ENCODE results near the gene TCF4. TPM values are rescaled to one million over a fixed set of nuclear protein-coding genes. Genes with fewer than 3 reads are reported as not detected.

The TCF4 gene
- total RNA-seq, 1 donor from 2014 or later, result 616 TPM

DNA sequence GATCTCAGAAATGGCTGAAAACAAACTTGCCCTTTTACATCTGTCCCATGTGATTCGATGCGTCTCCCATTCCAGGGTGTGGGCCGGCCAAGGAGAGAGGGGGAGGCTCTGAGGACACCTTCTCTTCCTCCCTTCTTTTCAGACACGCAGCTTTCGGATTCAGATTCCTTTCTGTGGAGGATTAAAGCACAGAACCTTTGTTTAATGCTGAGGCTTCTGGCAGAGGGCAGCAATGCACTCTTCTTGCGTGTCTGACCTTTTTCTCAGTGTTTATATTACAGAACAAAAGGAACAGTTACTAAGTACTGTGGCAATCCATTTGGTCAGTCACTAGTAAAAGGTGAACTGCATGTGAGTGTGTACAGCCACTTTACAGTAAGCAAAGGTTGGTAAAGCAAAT, 359.8 kb downstream of the TCF4 start:
- DNase-seq (ENCODE audit: low spot score in 2 of 2) (no peak), FAIRE-seq (no peak)

DNA sequence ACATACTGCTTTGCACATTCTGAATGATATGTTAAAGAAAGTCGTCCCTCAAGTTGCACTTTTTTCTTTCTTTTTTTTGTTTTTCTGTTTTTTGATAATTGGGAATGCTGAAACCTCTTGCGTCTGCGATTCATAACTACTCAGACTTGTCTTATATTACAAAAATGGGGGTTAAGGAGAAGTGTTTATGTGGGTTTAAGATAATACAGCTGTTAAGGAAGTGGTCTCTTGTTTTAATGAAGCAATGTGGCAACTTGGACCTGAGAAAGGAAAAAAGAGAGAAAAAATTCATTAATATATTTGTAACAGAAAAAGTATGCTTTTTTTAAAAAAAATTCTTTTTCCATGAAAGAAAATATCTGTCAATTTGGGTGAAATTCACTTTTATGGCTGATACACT, 360.2 kb downstream of the TCF4 start:
- DNase-seq (ENCODE audit: low spot score in 2 of 2) (no peak), FAIRE-seq (no peak)

DNA sequence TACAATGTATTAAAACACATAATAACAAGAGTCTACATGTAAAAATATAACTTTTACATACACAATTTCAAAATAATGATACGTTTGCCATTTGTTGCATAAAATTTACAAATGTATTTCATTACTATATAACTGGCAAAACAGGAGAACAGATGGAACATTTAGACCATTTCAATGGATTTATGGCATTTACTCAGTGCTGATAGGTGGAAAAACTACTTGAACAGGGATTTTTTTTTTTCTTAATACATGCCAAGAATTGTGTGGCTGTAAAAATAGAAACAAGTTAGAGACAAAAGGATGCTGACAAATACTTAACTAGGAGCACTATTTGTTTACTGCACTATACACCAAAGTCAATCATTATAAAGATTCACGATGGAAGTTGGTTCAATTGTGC, 361.9 kb downstream of the TCF4 start:
- DNase-seq (ENCODE audit: low spot score in 2 of 2) (no peak), FAIRE-seq (no peak)

DNA sequence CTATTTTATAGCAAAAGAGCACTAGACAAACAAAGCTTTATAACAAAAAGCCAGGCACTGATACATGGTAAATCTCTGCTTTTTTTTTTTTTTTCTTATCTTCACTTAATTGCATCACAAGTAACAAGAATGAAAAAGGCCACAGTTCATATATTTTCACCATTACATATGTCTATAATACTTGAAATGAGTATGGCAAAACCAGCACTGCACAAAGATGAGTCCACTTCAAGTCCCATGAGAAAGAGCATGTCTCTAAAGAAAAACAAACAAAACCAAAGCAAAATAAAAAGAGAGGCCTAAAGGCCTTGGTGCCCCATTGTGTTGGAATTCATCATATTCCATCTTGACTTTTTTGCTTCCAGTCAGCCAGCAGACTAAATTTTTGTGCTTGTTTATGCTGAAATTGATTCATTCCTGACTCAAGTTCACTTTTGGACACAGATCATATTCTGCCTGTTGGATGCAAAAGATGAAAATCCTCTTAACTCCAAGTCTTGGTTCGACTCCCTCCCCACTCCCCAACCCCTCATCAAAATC, 363.8 kb downstream of the TCF4 start:
- DNase-seq (ENCODE audit: low spot score in 2 of 2) (no peak), FAIRE-seq (no peak)

DNA sequence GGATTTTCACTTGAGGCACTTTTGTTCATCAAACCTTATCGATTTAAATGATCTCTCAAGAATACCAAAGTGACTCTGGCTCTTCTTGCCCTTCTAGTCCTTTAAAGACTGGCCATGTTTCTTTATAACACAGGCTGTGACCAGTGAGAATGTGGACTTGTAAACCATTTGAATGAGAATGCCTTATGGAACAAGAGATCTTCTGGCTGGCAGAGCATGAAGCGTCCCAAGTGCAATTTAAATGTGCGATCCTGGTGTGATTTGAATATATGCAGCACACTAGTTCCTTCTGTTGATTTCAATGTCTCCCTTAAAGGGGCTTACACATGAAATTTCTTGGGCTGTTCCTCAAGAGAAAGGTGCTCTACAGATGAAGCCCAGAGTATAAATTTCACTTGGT, 366.4 kb downstream of the TCF4 start:
- no peak for FAIRE-seq
- DNase-seq (ENCODE audit: low spot score in 2 of 2), result no peak

DNA sequence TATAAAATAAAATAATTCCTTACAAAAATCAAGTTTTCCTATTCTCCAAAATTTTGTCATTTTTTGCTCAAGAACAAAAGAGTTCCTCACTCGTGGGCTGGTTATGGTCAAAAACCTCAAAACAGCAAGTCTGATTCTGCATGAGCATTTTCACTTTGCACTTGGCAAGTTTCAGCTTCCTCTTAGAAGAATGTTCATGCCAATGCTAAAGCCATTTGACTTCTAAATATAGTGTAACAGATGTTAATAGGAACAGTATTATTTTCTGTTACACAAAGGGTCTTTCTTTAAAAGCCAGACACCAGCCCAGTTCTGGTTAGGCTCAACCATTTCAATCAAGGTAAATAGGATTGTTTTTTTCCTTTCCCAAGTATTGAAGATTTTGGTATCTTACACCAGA, 367.5 kb downstream of the TCF4 start:
- FAIRE-seq, result no peak
- no peak for DNase-seq (ENCODE audit: low spot score in 2 of 2)

DNA sequence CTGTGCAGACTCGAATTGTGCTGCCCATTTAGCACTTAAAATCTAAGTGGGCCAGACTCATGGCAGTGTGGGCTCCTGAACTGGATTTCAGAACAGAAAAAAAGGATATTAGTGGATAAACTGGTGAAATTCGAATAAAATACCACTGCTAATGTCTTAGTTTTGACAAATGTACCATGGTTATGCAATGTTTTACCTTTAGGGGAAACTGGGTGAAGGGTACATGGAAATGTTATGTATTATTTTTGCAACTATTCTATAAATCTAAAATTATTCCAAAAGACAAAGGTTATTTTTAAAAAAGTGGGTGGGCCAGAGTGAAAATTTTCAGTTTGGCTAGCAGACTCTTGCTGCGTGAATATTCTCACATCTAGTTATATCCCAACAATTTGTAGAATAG, 368.2 kb downstream of the TCF4 start:
- no peak for FAIRE-seq
- DNase-seq (ENCODE audit: low spot score in 2 of 2), result no peak

DNA sequence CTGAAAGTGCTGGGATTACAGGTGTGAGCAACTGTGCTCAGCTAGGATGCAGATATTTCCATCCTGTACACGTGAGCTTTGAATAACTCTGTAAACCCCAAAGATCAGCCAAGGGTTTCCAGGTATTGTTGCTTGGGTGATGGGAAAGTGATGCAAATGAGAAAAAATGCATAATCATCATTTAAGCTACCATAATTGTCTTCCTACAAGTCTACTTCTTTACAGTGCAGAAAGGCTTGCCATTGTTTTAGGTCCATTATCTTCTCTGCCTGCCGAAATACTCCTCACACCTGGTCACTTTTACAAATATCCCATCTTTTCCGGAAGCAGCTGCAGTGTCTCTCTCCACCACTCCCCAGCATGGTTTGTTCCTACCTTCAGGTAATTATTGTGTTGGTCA, 368.9 kb downstream of the TCF4 start:
- FAIRE-seq, result no peak
- DNase-seq (ENCODE audit: low spot score in 2 of 2), result no peak

DNA sequence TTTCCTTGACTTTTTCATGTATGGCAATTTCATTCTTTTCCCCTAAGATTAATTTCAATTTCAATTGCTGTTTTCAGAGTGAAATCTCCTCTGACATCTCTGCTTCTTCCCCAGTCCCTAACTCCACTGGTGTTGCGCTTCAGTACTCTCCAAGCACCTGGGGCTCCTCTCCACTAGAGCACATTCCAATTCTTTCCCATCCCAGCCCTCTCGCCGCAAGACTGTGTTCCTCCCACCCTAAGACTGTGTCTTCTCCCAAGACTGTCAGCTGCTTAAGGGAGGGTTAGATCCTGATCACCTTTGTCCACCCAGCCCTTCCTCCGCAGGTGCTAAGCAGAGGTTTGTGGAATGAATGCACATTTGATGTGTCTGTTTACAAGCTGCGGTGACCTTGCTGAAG, 373.0 kb downstream of the TCF4 start:
- DNase-seq (ENCODE audit: low spot score in 2 of 2), result no peak
- FAIRE-seq, result no peak

DNA sequence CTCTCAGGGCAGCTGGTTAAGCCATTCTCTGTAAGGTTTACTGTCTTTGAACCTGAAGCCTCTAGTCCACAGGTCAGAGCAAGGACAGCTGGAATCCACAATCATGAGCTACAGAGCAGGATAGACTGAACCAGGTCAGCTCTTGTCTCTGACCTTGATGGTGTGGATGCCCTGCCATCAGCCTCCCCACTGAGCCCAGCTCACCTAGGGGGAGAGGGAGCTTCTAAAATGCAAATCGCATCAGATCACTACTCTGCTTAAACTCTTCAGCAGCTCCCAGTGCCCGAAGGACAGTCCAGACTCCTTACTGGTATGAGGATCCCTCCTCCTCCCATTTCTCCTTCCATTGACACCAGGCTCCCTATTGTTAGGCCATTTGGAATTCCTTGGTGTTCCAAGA, 373.5 kb downstream of the TCF4 start:
- FAIRE-seq (no peak), DNase-seq (ENCODE audit: low spot score in 2 of 2) (no peak)

DNA sequence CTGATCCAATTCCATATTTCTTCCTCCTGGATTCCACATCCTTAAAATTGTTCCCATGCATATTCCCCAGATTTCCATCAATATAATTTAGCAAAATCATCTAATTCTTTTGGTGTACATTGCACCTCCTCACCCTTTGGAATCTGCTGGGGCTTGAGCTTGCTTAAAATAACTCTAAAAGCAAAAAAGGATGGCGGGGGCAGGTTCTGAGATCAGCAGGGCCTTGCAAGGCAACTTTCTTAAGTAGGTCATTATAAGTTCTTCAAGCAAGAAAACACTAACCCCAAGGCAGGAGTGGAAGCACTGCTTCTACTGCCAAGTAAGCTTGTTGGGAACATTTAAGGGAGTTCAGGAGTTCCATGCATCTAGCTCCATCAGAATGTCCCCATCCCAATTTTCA, 374.4 kb downstream of the TCF4 start:
- FAIRE-seq, result no peak
- DNase-seq (ENCODE audit: low spot score in 2 of 2), result no peak

DNA sequence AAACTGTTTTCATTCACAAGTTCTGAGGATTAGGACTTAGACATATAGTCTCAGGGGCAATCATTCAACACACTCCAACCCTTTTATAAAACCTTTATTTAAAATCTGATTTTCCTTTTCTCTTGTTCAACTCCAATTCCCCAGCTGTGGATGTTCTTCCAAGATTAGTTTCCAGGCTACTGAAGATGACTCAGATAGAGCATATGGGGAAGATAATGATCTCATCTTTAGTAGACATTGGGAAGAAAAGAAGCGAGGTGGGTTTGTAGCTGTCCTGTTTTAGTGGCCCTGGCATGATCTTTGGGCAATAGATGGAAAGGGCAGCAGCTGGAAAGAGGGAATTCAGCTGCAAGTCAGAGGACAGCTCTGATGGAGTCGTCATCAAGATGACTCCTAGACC, 381.1 kb downstream of the TCF4 start:
- FAIRE-seq (no peak), DNase-seq (ENCODE audit: low spot score in 2 of 2) (no peak)

DNA sequence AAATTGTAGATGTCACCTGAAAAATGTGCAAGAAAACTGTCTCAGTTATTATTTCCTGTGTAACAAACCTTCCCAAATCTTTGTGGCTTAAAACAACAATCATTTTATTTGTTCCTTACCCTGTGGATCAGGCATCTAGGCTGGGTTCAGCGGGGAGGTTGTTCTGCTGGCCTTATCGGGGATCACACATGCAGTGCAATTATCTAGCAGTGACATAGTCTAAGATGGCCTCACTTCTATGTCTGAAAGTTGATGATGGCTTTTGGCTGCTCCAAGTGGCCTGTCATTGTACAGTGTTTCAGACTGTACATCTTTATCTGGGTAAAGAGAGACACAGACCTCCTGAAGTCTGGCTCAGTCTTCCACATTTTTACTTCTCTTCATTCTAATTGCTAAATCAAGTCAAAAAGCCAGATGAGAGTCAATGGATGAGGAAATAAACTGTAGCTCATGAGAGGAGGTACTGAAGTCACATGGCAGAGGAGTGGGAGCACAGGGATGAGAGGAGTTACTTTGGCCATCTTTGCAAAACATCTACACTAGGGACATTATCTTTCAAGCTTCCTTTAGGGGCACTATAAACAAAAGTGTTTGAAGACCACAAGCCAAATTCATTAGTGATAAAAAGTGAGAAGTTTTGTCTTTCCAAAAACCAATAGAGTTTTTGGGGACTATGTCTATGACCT, 385.6 kb downstream of the TCF4 start:
- no peak for FAIRE-seq
- no peak for DNase-seq (ENCODE audit: low spot score in 2 of 2)

DNA sequence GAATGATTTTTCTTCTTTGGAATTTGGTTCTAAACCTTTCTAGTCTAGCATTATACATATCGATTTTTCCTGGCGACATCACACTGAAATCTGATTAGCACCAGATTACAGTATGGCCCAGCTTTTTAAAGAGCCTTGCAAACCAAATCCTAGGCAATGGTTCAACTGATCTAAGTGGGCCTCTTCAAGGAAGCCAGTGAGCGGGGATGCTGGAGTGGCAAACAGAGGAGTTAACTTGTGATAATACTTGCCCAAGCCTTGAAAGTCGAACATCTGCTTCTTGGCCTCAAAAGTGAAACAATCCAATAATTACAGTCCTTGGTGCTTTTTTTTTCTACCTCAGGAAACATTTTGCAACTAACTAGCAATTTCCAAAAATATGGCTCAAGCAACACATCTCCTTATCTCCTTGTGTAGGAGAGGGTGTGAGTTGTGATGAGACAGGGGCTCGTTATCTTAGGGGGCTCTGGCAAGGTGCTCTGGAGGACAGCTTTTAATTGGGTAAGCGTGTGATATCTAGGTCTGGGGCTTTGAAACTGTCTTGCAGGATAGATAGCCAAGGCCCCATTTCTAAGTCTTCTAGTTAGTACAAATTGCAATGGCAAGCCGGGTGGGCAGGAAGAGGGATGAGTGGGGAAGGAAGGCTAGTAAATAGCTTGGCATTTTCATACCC, 388.6 kb downstream of the TCF4 start:
- no peak for DNase-seq (ENCODE audit: low spot score in 2 of 2)
- FAIRE-seq, result no peak

DNA sequence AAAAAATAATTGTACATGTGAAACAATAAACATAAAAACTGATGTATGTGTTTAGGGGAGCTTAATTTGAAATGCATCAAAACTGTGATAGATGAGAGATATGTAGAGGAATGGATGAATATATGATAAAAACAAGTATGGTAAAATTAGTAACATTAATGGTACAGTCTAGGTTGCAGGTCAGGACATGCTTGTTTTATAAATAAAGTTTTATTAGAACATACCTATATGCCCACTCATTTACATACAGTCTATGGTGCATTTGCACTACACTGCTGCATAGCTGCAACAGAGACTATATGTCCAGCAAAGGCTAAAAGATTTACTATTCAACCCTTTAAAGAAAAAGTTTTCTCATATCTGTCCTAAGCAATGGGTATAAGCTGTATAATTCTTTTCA, 392.1 kb downstream of the TCF4 start:
- no peak for FAIRE-seq
- no peak for DNase-seq (ENCODE audit: low spot score in 2 of 2)

DNA sequence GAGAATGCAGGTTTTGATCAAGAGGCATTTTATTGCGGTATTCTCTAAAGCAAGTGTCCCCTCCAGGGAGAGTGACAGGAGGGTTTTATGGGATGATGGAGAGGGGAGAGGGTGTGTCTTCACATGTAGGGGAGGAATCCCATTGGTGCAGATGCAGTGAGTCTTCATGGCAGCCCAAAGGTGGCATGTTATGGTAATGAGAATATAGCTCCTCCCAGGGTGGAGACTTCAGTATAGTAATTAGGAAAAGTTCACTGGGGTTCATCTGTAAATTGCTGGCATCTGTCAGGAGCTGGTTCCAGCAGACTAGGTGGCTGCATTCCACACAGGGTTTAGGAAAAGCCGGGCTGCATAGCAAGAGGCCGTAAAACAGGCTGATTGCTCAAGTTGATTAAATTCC, 398.0 kb downstream of the TCF4 start:
- DNase-seq (ENCODE audit: low spot score in 2 of 2) (no peak), FAIRE-seq (no peak)

DNA sequence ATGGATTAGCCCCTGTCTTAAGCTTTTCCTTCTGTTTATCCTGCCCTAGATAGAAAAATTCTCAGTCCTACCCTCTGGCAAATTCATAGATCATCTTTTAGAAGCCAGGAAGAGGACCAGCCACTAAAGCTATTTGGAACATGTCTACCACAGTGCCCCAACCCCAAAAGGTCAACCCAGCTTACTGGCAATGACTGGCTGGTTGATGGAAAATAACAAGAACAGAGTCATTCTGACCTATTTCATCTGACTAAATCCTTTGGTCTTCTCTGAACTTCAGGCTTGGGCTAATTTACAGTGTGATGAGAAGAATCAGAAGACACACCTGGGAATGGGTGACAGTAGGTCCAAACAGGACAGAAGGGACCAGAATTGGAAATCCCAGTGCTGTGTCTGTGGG, 401.4 kb downstream of the TCF4 start:
- FAIRE-seq (no peak), DNase-seq (ENCODE audit: low spot score in 2 of 2) (no peak)

DNA sequence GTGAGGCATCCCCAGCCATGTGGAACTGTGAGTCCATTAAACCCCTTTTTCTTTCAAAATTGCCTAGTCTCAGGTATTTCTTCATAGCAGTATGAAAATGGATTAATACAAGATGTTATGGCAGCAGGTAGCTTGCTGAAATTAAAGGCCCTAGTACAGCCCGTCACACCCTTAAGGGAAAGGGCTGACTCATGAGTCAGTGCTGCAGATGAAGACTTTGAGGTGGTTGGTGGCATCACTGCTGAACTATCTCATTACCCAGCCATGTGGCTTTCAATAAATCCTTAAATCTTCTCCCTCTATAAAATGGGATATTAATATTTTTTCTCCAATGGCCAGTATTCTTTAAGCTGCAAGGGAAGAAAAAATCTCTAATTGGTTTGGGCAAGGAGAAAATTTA, 402.6 kb downstream of the TCF4 start:
- no peak for FAIRE-seq

DNA sequence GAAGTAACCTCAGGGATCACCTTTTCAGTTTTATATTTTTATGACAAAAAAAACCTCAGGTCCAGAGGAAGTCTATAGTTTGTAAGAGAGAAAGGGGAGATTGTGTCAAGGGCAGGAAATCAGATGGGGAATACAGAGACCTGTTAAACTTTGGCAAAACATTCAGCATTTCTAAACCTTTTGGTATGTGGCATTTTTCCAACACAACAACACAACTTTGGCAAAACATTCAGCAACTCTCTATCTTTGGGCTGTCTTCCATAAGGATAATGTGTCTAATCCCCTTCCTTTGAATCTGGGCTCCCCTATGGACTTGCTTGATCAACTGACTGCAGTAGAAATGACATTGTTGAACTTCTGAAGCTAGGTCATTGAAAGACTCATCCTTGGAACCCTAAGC, 408.2 kb downstream of the TCF4 start:
- DNase-seq (ENCODE audit: low spot score in 2 of 2) (no peak), FAIRE-seq (no peak)

More for the DNA sequence above, 402.6 kb downstream of the TCF4 start:
- no peak for DNase-seq (ENCODE audit: low spot score in 2 of 2)

DNA sequence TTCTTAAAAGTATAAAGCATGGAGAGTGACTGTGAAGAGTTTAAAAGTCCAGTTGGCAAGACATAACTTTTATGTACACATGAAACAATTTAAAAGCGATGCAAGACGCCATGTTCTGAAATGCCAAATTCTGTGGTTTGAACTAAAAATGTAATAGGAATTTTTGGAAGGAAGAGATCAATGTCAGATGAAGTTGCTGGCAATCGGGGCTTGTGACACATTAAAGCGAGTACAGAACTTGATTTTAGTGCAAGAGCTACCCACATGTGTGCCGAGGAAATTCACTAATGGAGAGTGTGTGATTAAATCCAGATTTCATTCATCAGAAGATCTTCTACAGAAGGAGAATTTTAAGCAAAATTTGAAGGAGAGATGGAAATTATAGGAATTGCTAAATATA, 408.6 kb downstream of the TCF4 start:
- DNase-seq (ENCODE audit: low spot score in 2 of 2) (no peak), FAIRE-seq (no peak)

DNA sequence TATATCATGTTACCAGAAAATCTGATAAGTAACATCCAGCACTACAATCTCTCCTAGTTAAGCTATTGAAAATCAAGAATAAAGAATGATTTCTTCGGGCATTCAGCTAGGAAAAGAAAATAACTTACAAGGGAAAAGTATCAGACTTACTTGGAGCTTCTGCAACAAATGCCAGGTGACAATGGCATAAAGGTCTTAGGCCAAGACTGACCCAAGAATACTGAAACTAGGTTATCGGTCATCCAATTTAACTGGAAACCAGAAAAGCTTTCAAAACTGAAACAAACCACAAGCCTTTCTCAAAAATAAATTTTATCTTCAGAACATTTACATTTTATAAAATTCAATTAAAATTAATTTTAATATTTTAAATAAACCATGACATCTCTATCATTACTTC, 414.7 kb downstream of the TCF4 start:
- DNase-seq (ENCODE audit: low spot score in 2 of 2) (no peak), FAIRE-seq (peak; percentile 83)
